Measurements from ENCODE around the gene CLIC5. TPM values are rescaled to one million over a fixed set of nuclear protein-coding genes. Genes with fewer than 3 reads are reported as not detected.

The CLIC5 gene
- total RNA-seq, 2 donors from 2014 or later: 170 to 205 TPM

- intact Hi-C loops (cut with DNase I, micrococcal nuclease): no loop called here
- no peak for DNase-seq
- ATAC-seq: no peak
Measured at GRCh38 chr6:45881705-45882467, 133.8 kb downstream of the CLIC5 start.

DNA sequence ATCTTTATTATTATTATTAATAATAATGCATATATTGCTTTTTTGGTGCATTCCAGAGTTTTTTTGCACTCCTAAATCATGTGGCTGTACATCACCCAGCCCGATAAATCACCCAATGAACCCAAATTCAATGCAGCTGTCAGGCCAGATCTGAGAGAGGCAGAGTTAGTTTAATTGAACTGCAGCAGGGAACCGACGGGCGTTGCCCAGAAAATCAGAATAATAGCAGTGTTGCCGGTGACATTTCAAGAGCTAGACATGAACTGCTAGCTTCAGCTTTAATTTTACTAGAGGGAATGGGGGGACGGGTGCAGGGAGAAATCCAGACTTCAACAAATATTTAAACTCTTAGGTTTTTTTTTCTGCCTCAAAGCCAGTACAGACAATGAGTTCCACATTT is 135.0 kb downstream of the CLIC5 start:
- no peak for ATAC-seq
- DNase-seq: no peak
- intact Hi-C loops (cut with DNase I, micrococcal nuclease): no loop called here

- DNase-seq (no peak), ATAC-seq (no peak)
- intact Hi-C loops (cut with DNase I, micrococcal nuclease): no loop called here
Measured at GRCh38 chr6:45880159-45880558, 135.5 kb downstream of the CLIC5 start.

- DNase-seq: no peak
- intact Hi-C loops (cut with DNase I, micrococcal nuclease): no loop called here
- no peak for ATAC-seq
Measured at GRCh38 chr6:45877970-45878590, 137.6 kb downstream of the CLIC5 start.

DNA sequence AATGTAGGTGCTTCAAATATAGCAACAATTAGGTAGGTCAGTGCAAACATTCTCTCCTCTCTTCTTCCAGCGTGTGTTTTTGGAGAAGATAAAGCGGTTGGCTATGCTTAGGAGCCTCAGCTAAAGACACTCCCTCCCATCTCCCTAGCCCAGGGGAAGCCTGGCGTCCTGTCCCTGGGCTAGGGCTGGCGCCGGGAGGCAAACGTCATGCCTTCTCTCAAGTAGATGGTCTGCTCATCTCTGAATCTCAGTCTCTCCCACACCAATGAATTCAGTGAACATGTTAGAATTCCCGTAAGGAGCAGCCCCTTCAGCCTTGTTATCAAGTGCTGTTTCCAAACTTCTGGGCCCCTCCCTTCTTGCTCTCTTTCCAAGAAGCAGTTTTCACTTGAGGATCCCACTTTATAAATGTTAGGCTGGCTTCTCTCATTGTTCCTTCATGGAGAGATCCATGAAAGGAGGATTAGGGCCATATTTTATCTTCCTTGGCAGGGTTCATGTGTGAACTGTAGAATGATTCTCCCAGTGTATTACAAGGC is 142.8 kb downstream of the CLIC5 start:
- ATAC-seq (no peak), DNase-seq (no peak)
- intact Hi-C loops (cut with DNase I, micrococcal nuclease): no loop called here

DNA sequence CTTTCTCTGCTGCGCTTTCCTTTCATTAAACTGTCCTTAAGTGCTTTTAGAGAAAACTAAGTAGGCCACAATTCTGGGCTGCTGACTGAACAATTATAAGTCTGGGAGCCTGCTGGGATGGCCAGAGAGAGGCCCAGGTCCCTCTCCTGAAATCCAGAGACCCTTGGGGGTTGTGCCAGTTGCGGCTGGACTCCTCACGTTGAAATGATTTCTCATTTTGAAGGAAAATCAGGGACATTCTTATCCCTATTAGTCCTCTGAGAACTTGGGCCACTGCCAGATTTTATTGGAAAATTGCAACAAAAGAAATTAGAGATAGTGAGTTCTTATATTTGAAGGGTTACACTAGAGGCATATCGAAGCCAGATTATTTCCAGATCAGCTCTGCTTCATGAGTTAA is 145.1 kb downstream of the CLIC5 start:
- DNase-seq: no peak
- intact Hi-C loops (cut with DNase I, micrococcal nuclease): no loop called here
- ATAC-seq: no peak

DNA sequence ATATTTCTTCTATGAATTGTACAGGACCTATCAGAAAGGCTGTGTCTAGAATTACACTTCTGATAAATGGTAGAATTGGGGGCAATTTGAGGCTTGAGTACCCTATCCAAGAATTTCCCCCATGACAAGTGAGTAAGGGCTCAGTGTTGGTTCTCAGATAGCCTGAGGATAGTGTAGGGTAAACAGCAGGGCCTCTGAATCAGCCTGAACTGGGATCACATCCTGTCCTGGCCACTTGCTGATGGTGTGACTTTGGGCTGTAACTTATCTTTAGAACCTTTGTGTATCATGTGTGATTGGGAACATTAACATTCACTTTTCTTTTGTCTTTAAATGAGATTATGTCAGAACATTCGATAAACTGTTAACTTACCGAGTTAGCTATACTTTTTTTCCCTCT is 151.0 kb downstream of the CLIC5 start:
- DNase-seq (no peak), ATAC-seq (no peak)
- intact Hi-C loops (cut with DNase I, micrococcal nuclease): no loop called here

GRCh38 chr6:45858691-45859090 is 157.0 kb downstream of the CLIC5 start:
- no peak for ATAC-seq
- intact Hi-C loops (cut with DNase I, micrococcal nuclease): no loop called here
- DNase-seq: no peak

- intact Hi-C loops (cut with DNase I, micrococcal nuclease): no loop called here
- DNase-seq (no peak), ATAC-seq (no peak)
Measured at GRCh38 chr6:45857827-45858226, 157.8 kb downstream of the CLIC5 start.

GRCh38 chr6:45855642-45856394 is 159.8 kb downstream of the CLIC5 start:
- intact Hi-C loops (cut with DNase I, micrococcal nuclease): no loop called here
- DNase-seq (no peak), ATAC-seq (no peak)

- DNase-seq (no peak), ATAC-seq (no peak)
Measured at GRCh38 chr6:45854149-45854742, 161.4 kb downstream of the CLIC5 start.

DNA sequence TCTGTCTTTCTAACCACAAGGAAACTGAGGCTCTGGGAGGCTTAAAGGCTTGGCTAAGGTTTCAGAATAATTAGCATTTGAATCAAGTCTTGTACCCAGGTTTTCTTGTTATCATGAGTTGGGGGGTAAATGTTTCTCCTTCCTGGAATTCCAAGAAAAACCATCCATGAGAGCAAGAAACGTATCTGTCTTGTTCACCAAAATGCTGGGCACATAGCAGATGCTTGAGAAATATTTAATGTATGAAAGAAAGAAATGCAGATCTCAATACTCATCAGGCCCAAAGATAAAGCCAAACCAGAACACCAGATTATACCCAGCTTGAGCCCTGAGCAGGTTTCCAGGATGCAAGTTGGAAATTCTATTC is 164.6 kb downstream of the CLIC5 start:
- intact Hi-C loops (cut with DNase I, micrococcal nuclease): no loop called here

More at GRCh38 chr6:45854149-45854742, 161.4 kb downstream of the CLIC5 start:
- intact Hi-C loops (cut with DNase I, micrococcal nuclease): no loop called here

DNA sequence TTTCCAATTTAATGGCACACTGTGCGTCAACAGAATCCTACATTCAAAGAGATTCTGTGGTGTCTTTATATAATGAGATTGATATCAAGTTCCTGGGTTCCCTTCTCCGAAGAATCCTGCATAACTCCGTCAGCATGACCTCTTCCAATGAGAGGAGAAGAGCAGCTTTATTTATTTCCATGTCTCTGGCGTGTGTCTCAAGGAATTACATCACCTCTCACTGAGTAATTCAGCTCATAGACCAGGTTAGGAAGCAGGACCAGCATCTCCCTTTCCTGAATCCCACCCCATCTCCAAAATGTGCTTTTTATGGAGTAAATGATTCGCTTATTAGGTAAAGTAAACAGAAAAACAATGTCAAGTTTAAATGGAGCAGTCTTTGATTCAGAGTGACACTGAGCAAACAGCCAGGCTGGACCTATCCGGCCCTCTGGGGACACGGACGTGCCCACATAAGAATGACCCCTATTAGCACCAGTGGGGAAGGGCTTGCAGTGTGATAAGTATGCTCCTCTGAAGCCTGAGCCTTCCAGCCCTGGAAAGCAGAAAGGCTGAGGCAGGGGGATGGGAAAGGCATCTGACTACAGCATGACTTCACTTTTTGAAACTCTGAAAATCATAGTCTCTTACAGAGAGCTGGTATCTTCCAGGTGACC is 165.2 kb downstream of the CLIC5 start:
- no peak for ATAC-seq
- intact Hi-C loops (cut with DNase I, micrococcal nuclease): no loop called here
- DNase-seq: no peak

More for the DNA sequence above, 164.6 kb downstream of the CLIC5 start:
- no peak for ATAC-seq
- no peak for DNase-seq

- DNase-seq (no peak), ATAC-seq (no peak)
- intact Hi-C loops (cut with DNase I, micrococcal nuclease): no loop called here
Measured at GRCh38 chr6:45845567-45845966, 170.1 kb downstream of the CLIC5 start.

GRCh38 chr6:45844986-45845385 is 170.7 kb downstream of the CLIC5 start:
- DNase-seq (no peak), ATAC-seq (no peak)
- intact Hi-C loops (cut with DNase I, micrococcal nuclease): no loop called here

- ATAC-seq: no peak
- no peak for DNase-seq
- intact Hi-C loops (cut with DNase I, micrococcal nuclease): no loop called here
Measured at GRCh38 chr6:45843848-45844521, 171.7 kb downstream of the CLIC5 start.

GRCh38 chr6:45841062-45841461 is 174.6 kb downstream of the CLIC5 start:
- intact Hi-C loops (cut with DNase I, micrococcal nuclease): no loop called here
- DNase-seq: no peak
- no peak for ATAC-seq

DNA sequence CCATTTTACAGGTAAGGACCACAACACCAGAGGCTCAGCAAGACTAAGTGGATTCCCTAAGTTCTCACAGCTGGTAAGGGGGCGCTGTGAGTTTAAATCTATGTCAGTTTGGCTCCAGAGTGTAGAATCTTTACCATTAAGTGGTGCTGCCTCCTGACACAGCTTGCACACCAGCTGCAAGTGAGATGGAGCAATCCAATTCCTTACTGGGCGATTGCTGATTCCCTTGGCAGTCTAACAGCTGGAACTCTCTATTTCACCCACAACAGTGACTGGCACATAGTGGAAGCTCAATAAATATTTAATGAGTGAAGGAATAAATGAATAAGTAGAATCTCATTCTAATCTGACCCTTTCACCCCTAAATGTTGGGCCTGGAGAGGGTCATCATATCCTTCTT is 176.7 kb downstream of the CLIC5 start:
- ATAC-seq: no peak
- intact Hi-C loops (cut with DNase I, micrococcal nuclease): no loop called here

More for the DNA sequence above, 176.7 kb downstream of the CLIC5 start:
- no peak for DNase-seq
